MM.1S (cell line): Measurements from ENCODE around the gene SNRPA.

ENCODE experiments used
- EZH2 ChIP-seq: fragments of 300-600 bp; sonication (generic); optimal IDR thresholded peaks from 2 replicates; pipeline ENCODE3; 2017; ENCODE audit warnings: low read depth, mild to moderate bottlenecking, antibody characterized with exemption, low read length, mixed read lengths
- EZH2phosphoT487 ChIP-seq: fragments of 300-600 bp; sonication (generic); IDR thresholded peaks from 2 replicates; pipeline ENCODE4 v1.6.1; 2018; ENCODE audit warnings: antibody characterized with exemption, low read length
- TF ChIP-seq, protein P1 (sequence below): fragments of 300-600 bp; sonication (generic); IDR thresholded peaks from 2 replicates; pipeline ENCODE4 v1.5.1; 2016; ENCODE audit warnings: antibody characterized with exemption, low read length, mixed read lengths

DNA sequence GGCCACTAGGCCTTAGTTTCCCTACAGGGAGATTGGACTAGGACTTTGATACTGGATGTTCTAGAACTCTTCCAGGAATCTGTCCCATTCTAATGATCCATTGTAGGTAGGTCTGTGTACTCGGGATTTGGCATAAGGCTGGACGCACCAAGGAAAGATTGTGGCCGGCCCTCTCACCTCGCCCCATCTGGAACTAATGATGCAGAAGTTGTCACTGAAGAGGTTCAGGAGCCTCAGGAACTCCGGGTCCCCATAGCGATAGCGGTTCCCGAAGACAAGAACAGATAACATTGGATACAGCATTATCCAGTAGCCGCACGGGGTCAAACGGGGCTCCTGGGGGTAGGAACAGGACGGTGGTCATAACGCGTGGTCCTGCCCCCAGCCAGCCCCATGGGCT is 59.2 kb downstream of the SNRPA start:
- TF ChIP-seq, protein P1, sequence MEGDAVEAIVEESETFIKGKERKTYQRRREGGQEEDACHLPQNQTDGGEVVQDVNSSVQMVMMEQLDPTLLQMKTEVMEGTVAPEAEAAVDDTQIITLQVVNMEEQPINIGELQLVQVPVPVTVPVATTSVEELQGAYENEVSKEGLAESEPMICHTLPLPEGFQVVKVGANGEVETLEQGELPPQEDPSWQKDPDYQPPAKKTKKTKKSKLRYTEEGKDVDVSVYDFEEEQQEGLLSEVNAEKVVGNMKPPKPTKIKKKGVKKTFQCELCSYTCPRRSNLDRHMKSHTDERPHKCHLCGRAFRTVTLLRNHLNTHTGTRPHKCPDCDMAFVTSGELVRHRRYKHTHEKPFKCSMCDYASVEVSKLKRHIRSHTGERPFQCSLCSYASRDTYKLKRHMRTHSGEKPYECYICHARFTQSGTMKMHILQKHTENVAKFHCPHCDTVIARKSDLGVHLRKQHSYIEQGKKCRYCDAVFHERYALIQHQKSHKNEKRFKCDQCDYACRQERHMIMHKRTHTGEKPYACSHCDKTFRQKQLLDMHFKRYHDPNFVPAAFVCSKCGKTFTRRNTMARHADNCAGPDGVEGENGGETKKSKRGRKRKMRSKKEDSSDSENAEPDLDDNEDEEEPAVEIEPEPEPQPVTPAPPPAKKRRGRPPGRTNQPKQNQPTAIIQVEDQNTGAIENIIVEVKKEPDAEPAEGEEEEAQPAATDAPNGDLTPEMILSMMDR, result no peak
- TF ChIP-seq EZH2 (no peak), EZH2phosphoT487 (no peak)
